HUDEP-2 (cell line): ENCODE results near the gene CRTAP.
A peak's percentile ranks its signal among the peaks of the same experiment; 100 is the strongest.
"Not testable (repeated sequence)": the region's sequence is repeated elsewhere in the genome, so short reads cannot be mapped to it uniquely, and the experiment has no call there.

Experiments
- DNase-seq, 76 experiments: peaks; one replicate each; lab custom pipeline; 2025; ENCODE audit not compliant: unreplicated experiment in 76 of 76; lab: John Stamatoyannopoulos, UW

Gene CRTAP

DNA sequence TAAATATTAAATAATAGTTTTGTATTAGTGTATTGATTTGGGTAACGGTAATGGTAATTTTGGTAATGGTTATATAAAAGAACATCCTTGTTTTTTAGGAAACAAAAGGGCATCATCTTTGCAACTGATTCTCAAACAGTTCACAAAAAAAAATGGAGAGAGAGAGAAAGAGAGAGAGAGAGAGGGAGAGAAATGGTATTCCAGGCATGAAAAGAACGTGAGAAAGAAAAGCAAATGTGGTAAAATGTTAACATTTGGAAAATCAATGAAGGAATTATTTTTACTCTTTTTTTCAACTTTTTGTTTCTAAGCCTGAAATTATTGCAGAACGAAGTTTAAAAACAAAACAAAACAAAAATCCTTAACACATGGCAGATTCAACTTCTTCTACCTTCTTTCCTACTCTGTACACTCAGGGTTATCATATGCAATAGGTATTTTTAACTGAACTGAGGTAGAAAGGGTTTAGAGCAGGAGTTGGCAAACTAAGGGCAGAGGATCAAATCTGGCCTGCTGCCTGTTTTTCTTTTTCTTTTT is 14.6 kb upstream of the CRTAP start:
- no peak for DNase-seq

DNA sequence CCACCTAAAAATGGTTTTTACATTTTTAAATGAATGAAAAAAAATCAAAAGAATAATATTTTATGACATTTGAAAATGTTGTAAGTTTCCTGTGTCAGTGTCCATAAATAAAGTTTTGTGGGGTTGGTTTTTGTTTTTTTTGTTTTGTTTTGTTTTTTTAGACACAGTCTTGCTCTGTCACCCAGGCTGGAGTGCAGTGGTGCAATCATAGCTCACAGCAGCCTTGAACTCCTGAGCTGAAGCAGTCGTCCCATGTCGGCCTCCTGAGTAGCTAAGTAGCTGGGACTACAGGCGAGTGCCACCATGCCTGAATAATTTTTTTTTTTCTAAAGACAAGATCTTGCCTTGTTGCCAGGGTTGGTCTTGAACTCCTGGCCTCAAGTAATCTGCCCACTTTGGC is 14.1 kb upstream of the CRTAP start:
- DNase-seq: no peak

DNA sequence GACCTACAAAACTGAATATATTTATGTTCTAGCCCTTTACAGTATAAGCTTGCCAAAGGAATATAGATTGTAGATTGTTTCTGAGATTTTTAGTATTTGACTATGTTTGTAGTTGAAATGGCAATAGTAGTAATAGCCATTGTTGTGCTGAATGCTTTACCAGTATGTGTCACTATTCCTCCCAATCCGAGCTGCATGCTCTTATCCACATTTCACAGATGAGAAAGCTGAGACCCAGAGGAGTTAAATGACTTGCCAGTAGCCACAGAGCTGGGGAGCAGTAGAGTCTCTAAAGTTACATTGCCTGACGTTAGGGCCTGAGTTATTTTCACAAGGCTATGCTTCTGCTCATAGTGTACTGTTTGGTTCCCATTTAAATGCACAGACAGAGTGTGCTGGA is 13.6 kb upstream of the CRTAP start:
- no peak for DNase-seq

DNA sequence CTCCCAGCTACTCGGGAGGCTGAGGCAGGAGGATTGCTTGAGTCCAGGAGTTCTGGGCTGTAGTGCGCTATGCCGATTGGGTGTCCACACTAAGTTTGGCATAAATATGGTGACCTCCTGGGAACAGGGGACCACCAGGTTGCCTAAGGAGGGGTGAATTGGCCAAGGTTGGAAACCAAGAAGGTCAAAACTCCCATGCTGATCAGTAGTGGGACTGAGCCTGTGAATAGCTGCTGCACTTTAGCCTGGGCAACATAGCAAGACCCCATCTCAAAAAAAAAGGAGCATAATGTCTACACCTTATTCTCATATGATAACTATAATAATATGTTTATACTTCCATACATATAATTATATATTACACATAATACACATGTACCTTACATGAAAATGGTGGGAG is 10.8 kb upstream of the CRTAP start:
- DNase-seq: no peak

DNA sequence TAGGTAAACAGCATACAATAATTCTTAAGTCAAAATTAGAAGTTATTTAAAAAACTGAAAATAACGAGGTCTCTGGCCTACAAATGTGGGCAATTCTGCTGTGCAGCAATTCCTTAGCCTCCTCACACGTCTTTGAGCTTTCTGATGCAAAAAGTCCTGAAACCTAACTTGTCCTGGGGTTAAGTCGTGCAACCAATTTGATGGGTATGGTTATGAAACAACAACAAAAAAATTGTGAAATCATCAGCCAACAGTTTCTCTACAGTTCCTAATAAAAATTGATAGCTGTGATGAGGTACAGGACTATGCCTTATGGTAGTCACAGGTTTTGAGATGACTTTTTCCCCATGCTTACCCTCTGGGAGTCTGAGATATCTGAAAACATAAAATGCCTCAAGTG is 10.3 kb upstream of the CRTAP start:
- no peak for DNase-seq

DNA sequence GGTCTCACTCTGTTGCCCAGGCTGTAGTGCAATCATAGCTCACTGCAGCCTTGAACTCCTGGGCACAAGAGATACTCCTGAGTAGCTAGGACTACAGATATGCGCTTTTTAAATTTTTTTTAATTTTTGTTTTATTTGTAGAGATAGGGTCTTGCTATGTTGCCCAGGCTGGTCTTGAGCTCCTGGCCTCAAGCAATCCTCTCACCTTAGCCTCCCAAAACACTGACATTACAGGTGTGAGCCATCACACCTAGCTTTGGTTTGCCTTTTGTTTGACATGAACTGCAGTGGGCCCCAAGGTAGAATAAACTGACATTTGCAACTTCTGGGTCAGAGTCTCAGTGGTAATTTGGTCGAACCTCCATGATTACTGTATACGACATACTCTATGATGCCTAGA is 9.0 kb upstream of the CRTAP start:
- no peak for DNase-seq

DNA sequence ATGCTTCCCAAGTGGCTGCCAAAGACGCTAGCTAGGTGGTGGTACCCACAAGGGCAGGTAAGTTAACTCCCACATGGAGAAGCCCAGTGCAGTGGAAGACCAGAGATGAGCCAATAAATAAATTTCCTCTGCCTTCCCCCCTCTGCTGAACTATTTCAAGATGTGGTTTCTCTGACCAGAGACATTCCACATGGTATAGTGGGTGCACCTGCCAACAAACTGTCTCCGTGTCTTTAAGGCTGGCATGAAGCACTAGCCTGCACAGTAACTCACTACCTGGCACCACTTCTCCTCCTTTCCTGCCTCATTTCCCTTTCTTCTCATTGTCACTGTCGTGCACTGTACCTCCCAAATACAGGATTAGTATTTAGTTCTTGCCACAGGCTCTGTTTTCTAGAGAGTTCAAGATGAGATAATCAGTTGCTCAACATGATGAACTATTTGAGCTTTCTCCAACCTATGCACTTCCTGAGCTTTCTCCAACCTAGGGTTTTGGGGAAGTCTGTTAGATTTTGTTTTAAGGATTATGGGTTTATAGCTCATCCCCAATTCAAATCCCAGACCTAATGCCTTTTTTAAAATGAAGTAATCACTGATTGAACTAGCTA is 8.4 kb upstream of the CRTAP start:
- DNase-seq: no peak

DNA sequence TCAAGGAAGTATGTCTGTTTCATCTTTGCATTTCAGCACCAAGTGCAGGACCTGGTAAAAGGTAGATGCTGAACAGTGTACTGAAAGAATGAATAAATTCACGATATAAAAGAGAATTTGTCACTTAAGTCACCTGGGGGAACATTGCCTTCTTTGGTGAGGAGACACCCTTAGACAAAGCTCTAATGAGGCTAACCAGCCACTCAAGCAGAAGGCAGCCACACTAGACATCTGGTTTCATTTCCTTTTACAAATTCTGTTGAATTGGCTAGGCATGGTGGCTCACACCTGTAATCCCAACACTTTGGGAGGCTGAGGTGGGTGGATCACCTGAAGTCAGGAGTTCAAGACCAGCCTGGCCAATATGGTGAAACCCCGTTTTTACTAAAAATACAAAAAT is 7.0 kb upstream of the CRTAP start:
- not testable (repeated sequence) for DNase-seq

DNA sequence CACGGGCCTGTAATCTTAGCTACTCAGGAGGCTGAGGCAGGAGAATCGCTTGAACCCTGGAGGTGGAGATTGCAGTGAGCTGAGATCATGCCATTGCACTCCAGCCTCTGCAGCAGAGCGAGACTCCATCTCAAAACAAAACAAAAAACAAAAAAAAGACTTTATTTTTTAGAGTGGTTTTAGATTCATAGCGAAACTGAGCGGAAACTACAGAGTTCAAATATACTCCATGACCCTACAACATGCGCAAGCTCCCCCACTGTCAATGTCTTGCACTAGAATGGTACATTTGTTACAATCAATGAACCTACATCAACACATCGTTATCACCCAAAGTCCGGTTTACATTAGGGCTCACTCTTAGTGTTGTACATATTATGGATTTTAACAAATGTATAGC is 2.2 kb upstream of the CRTAP start:
- DNase-seq: no peak

DNA sequence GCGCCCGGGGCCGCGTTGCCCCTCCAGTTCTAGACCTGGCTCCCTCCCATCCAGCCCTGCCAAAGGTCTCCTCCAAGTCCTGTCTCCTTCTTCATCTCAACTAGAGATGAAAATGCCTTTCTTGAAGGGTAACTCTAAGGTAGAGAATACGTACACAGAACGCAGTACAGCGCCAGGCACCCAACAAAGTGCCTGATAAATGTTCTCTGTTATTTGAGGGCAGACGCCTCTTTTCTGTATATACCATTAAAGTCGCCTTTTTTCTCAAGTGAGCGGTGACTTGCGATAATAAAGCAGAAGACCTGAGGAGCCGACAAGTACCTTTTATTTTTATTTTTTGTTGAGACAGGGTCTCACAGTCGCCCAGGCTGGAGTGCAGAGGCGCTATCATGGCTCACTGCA is 809 bp downstream of the CRTAP start:
- DNase-seq: no peak

DNA sequence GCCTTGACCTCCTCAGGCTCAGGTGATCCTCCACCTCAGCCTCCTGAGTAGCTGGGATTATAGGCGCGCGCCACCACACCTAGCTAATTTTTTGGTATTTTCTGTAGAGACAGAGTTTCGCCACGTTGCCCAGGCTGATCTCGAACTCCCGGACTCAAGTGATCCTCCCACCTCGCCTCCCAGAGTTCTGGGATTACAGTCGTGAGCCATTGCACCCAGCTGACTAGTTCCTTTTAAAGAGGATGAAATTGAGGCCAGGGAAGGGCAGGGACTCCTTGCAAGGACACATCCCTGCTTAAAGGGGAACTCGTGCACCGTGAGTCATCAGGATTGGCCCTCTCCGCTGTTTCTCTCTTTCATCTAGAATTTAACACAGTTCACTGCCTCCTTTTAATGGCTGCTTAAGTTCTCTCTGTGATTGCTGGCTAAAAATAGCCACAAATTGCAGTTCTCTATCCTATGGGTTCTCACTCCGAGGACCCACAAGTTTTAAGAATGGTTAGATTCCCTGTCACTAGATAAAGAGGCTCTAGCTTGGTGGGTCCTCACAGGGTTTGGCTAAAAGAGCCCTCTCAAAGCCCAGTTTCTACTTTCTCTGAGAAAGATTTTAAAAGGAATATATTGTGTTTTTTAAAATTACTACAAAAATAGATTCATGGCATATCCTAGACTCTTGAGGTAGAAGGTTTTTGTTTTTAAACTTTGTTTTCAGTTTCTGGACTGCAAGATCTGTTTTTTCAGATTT is 1.4 kb downstream of the CRTAP start:
- DNase-seq: peak in 48 of 76 experiments; percentile 4 to 60 (median 26)

DNA sequence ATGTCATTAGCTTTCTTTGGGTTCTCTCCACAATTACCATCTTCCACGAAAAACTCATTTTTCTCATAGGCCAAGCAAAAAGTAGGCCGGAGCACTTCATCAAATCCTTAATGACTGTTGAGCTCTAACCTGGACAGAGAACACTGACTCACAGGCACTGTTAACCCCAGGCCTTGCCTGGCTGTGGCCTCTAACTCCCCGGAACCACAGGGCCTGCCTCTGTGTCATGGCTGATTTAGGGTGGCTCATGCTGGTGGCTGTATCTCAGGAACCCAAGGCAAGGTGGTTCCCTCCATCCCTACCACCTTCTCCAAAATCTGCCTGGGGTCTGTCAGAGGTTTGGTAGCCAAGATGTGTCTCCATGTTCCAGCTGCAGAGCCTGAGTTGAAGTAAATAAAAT is 3.6 kb downstream of the CRTAP start:
- no peak for DNase-seq

DNA sequence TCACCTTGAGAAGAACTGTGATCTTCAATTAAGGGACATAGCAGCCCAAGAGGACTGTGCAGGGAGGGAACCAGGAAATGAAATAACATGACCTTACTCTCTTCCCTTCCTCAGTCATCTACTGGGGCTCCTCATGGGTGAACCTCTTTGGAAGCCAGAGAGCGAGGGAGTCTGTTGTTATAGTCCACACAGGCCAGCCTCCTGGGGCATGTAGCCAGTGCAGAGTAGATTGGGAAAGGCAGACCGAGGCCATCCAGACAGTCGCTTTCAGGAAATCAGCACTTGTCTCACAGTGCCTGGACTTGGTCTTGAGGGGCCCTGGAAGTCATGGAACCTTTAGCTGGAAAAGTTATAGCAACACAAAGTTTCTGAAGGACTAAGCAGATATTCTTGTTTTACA is 6.1 kb downstream of the CRTAP start:
- DNase-seq: no peak

DNA sequence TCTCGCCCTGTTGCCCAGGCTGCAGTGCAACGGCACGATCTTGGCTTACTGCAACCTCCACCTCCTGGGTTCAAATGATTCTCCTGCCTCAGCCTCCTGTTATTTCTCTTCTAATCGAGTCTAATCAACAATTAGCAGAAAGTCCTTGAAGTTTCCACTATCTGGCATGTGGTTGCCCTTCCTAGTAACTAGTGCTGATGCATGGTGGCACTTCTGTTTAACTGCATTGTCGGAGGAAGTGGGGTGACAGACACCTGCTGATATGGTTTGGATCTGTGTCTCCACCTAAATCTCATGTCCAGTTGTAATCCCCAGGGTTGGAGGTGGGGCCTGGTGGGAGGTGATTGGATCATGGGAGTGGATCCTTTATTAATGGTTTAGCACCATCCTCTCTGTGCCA is 9.2 kb downstream of the CRTAP start:
- peak in 6 of 76 experiments; percentile 2 to 28 (median 10) for DNase-seq

DNA sequence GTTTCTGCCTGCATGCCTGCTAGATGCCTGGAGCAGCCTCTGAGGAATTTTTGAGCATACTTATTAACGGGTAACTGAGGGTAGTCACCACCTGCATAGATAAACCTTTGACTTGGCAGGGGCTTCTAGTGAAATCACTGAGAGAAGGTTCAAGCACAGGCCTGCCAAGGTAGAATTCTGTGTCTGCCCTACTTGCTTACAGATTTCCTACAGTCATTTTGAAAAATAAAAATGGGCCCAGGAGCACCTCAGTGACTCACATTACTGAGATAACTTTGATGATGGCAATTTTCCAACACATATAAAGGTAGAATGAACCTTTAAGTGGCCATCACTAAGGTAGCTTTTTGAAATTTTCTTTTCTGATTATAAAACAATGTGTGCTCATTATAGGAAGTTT is 10.8 kb downstream of the CRTAP start:
- no peak for DNase-seq

DNA sequence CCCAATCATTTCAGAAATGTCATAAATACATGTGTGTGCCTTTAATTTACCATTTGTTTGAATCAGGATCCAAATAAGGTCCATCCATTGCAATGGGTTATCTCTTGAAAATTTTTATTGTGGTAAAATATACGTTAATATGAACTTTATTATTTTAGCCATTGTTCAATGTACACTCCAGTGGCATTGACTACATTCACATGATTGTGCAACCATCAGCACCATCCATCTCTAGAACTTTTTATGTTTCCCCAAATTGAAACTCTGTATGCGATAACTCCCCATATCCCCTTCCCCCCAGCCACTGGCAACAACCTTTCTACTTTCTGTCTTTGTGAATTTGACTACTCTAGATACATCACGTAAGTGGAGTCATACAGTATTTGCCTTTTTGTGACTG is 12.0 kb downstream of the CRTAP start:
- no peak for DNase-seq

DNA sequence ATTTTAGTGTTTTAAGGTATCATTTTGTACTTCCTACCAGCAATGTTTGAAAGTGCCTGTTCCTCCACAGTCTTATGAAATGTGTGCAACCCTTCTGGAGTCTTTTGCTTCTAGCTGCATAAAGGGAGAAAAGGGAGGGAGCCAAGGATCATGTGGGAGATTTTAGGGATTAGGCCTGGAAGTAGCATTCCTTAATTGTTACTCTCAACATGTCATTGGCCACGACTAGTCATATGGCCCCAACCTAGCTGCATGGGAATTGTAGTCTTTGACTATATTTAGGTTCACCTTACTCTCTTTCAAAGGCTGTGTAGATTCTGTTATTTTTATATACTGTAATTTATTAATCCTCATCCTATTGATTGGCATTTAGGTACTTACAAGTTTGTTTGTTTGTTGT is 14.9 kb downstream of the CRTAP start:
- no peak for DNase-seq

DNA sequence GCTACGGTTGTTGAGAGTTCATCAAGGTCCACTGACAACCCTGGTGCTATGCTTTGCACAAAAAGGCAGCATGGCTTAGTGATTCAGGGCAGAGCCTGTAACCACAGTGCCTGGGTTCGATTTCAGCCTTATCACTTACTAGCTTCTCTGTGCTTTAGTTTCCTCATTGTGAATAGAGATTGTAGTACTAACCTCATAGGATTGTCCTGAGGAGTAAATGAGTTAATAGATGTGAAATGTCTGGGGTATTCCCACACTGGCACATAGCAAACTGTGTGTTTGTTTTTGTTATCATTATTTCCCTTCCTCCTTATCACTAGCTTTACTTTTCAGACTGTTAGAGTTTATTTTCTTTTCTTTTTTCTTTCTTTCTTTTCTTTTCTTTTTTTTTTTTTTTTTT is 16.3 kb downstream of the CRTAP start:
- peak in 2 of 76 experiments; percentile 1 to 8 for DNase-seq

DNA sequence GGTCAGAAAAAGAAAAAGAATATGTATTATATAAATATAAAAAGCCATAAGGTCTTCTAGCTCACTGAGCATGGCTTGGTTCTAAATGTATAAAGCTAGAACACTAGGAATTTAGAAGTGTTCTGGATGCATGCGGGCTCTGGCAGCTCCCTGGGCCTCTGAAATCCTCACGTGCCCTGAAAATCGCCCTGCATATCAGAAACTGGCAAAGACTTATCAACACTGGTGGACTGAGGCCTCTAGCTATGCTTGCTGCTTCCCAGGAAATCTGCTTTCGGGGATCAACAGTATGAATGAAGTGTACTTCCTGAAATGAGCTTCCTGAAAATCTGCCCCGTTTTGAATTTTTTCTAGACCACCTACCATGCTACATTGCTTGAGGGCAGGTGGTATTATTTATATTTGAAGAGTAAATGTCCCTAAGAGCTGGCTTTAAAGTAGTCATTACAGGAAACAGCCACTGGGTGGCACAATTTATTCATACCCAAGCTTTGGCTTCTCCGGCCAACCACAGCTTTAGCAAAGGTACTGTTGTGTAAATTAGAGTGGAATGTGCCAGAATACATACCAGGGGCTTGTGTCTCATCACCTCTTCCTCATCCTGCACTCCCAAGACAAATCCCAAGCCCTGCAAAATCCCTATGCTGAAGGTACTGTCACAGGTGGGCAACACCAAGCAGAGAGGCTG is 17.7 kb downstream of the CRTAP start:
- DNase-seq: peak in 62 of 76 experiments; percentile 2 to 71 (median 28)

DNA sequence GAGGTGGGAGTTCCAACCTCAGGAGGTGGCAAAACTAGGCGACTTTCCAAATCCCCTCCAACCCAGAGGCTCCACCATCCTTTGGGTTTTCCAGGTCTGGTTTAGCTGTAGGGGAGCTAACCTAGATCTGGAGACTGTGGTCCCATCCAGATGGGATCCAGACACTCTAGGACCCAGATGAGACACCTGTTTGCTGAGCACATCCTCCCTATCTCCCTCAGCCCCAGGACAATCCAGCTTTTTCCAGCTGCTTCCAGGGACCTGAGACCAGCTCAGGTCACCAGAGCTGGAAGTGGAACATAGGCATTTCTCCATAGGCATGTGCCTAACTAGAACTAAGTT is 18.2 kb downstream of the CRTAP start:
- no peak for DNase-seq

DNA sequence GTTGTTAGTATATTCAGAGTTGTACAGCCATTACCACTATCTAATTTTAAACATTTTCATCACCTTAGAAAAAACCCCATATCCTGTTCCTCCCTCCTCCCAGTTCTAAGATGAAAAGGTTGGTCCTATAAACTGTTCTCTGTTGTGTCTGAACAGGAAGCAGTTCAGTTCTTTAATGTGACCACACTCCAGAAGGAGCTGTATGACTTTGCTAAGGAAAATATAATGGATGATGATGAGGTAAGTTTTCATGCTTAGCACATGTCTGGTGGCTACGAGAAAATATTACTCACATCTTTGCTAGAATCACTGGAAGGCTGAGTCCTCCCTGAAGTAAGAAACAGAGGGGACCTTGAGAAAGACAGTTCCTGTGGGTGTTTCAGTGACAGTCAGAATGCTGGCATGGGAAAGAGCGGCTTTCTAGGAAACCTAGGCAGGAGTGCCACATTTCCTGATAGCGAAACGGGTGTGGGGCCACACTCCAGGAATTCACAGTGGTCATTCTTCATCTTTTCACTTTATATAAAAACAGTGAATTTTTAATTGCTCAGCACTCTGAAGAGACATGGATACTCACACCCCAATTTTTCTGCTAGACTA is 20.3 kb downstream of the CRTAP start:
- DNase-seq: no peak

DNA sequence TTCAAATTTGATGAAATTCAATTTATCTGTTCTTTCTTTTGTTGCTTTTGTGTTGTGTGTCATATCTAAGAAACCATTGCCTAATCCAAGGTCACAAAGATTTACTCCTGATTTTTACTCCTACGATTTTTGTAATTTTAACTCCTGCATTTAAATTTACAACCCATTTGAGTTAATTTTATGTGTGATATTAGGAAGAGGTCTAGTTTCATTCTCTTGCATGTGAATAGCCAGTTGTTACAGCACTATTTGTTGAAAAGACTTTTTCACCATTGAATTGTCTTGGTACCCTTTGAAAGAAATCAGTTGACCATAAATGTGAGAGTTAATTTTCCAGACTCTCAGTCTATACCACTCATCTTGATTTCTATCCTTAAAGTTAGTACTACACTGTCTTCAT is 23.9 kb downstream of the CRTAP start:
- DNase-seq: no peak
